Keratinocyte (primary cell): ENCODE data around the gene IFNL4. TPM values are rescaled to one million over a fixed set of nuclear protein-coding genes. Genes with fewer than 3 reads are reported as not detected.

Experiments used
- DNase-seq: peaks from one replicate; pipeline ENCODE4 v3.0.0-alpha.2; 2011; ENCODE audit warnings: low read depth, missing footprints, low spot score
- FAIRE-seq: peaks from 2 replicates; lab custom pipeline; 2011; peaks lifted over from hg19 to GRCh38; lab: Jason Lieb, UNC
- H2AFZ ChIP-seq: 2 replicates; pipeline ENCODE4 v1.6.0; 2012; ENCODE audit warnings: low read length, control low read depth, inconsistent platforms; ENCODE audit not compliant: control insufficient read depth
- H3K27ac ChIP-seq: 2 replicates; pipeline ENCODE4 v1.5.1; 2011; ENCODE audit warnings: low read length; ENCODE audit not compliant: control insufficient read depth, insufficient read depth
- H3K27me3 ChIP-seq: 3 replicates; pipeline ENCODE4 v1.6.0; 2011; ENCODE audit warnings: low read length; ENCODE audit not compliant: control insufficient read depth, insufficient read depth; ENCODE audit errors: extremely low read depth
- H3K36me3 ChIP-seq, 2 experiments: 2 replicates in 1 of 2; 3 replicates in 1 of 2; pipeline ENCODE4 v1.5.1; 2011; ENCODE audit warnings: low read length in 2 of 2, mild to moderate bottlenecking in 1 of 2; ENCODE audit not compliant: control insufficient read depth in 2 of 2, insufficient read depth in 2 of 2; ENCODE audit errors: extremely low read depth in 1 of 2
- H3K4me1 ChIP-seq: 3 replicates; pipeline ENCODE4 v1.5.1; 2011; ENCODE audit warnings: low read length; ENCODE audit not compliant: control insufficient read depth, insufficient read depth; ENCODE audit errors: extremely low read depth
- H3K4me2 ChIP-seq: 3 replicates; pipeline ENCODE4 v1.6.0; 2011; ENCODE audit warnings: low read depth, low read length; ENCODE audit not compliant: control insufficient read depth, insufficient read depth; ENCODE audit errors: extremely low read depth
- H3K4me3 ChIP-seq, 3 experiments: fragments of 200-600 bp in 1 of 3; sonication (generic) in 1 of 3; 2 replicates in 2 of 3; 3 replicates in 1 of 3; pipeline ENCODE4 v1.5.1; 2011 to 2016; ENCODE audit warnings: low read length in 3 of 3, mild to moderate bottlenecking in 3 of 3, control low read depth in 2 of 3, inconsistent platforms in 1 of 3, low read depth in 1 of 3, mixed read lengths in 1 of 3, mixed run types in 1 of 3, moderate library complexity in 1 of 3; ENCODE audit not compliant: control insufficient read depth in 2 of 3, insufficient read depth in 2 of 3; ENCODE audit errors: extremely low read depth in 1 of 3
- H3K79me2 ChIP-seq: 2 replicates; pipeline ENCODE4 v1.6.0; 2012; ENCODE audit warnings: low read length; ENCODE audit not compliant: control insufficient read depth, insufficient read depth
- H3K9ac ChIP-seq: 3 replicates; pipeline ENCODE4 v1.6.0; 2011; ENCODE audit warnings: low read length; ENCODE audit not compliant: control insufficient read depth, insufficient read depth; ENCODE audit errors: extremely low read depth
- H3K9me1 ChIP-seq: 3 replicates; pipeline ENCODE4 v1.6.0; 2011; ENCODE audit warnings: low read length; ENCODE audit not compliant: control insufficient read depth, insufficient read depth; ENCODE audit errors: extremely low read depth
- H3K9me3 ChIP-seq: 2 replicates; pipeline ENCODE4 v1.5.1; 2012; ENCODE audit warnings: low read depth, low read length; ENCODE audit not compliant: control insufficient read depth
- H4K20me1 ChIP-seq: 3 replicates; pipeline ENCODE4 v1.6.0; 2011; ENCODE audit warnings: low read length; ENCODE audit not compliant: control insufficient read depth, insufficient read depth; ENCODE audit errors: extremely low read depth
- EZH2 ChIP-seq: IDR thresholded peaks from one replicate; pipeline ENCODE4 v1.6.1; 2012; ENCODE audit warnings: inconsistent platforms, mild to moderate bottlenecking, low read length, moderate library complexity
- dilution Hi-C: fragments of 300-500 bp; cut with MboI; formaldehyde crosslinking; loops from one replicate; pipeline ENCODE4 v1.7.0; 2020; ENCODE audit warnings: low sequenced_read_pairs; ENCODE audit not compliant: extremely low pct_ligation_motif_present
- polyA plus RNA-seq, 5 experiments: library from polyadenylated mRNA; depleted of rRNA in 3 of 5; stranded (reverse) in 3 of 5; stranded (forward) in 1 of 5; unstranded in 1 of 5; fragments of >200 nt; gene quantifications; 1 replicate in 1 of 5; 2 replicates in 3 of 5; 3 replicates in 1 of 5; pipeline versions ENCODE4 v1.2.1 to v1.2.3, GENCODE V29; 2011 to 2012; ENCODE audit warnings: missing spikeins in 2 of 5, low read depth in 1 of 5, low replicate concordance in 1 of 5
- TF ChIP-seq, protein P1 (sequence below), 3 experiments: IDR thresholded peaks in 1 of 3; conservative IDR thresholded peaks in 1 of 3; optimal IDR thresholded peaks in 1 of 3; 2 replicates in 2 of 3; 3 replicates in 1 of 3; pipeline versions ENCODE3 to v1.5.1; 2011; ENCODE audit warnings: low read length in 3 of 3, mild to moderate bottlenecking in 3 of 3, moderate library complexity in 2 of 3, control low read depth in 1 of 3, inconsistent platforms in 1 of 3; ENCODE audit not compliant: insufficient read depth in 2 of 3; ENCODE audit errors: extremely low read depth in 1 of 3

The IFNL4 gene
- polyA plus RNA-seq, 1 donor (not counting 4 experiments of a cell fraction or from before 2014, with no cell fraction given) = not detected

DNA sequence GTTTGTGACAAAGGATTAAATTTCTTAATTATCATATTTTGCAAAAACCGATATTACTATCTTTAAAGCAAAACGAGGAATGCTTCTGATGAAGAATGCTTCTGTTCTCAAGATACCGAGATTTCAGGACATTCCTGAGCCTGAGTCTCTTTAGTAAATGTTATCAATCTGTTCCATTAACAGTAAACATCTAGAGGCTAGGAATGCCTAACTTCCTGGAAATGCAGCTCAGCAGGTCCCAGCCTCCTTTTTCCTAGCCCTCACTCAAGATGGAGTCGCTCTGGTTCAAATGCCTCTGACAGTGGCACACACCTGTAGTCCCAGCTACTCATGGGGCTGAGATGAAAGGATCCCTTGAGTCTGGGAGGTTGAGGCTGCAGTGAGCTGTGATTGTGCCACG is 2.4 kb upstream of the IFNL4 start:
- H3K9me3 ChIP-seq = no peaks in the 10 kb centered on the region
- no peak overlapping the region for H3K4me2 ChIP-seq
- TF ChIP-seq, protein P1, sequence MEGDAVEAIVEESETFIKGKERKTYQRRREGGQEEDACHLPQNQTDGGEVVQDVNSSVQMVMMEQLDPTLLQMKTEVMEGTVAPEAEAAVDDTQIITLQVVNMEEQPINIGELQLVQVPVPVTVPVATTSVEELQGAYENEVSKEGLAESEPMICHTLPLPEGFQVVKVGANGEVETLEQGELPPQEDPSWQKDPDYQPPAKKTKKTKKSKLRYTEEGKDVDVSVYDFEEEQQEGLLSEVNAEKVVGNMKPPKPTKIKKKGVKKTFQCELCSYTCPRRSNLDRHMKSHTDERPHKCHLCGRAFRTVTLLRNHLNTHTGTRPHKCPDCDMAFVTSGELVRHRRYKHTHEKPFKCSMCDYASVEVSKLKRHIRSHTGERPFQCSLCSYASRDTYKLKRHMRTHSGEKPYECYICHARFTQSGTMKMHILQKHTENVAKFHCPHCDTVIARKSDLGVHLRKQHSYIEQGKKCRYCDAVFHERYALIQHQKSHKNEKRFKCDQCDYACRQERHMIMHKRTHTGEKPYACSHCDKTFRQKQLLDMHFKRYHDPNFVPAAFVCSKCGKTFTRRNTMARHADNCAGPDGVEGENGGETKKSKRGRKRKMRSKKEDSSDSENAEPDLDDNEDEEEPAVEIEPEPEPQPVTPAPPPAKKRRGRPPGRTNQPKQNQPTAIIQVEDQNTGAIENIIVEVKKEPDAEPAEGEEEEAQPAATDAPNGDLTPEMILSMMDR (optimal IDR thresholded peaks at IDR 0.05 in 1 of 3, IDR thresholded peaks at IDR 0.05 in 1 of 3, conservative IDR thresholded peaks at IDR 0.05 in 1 of 3; ENCODE audit: extremely low read depth in 1 of 3, insufficient read depth in 2 of 3, low read length in 3 of 3) = no peak
- TF ChIP-seq EZH2 = no peak
- H3K4me3 ChIP-seq = no peak overlapping the region
- dilution Hi-C loops = no loop called here
- H3K79me2 ChIP-seq = no peaks in the 10 kb centered on the region
- no peak for FAIRE-seq
- no peak overlapping the region for H3K27ac ChIP-seq
- H3K9me1 ChIP-seq = no peaks in the 10 kb centered on the region
- no peak overlapping the region for H2AFZ ChIP-seq
- H3K9ac ChIP-seq = no peak overlapping the region
- no peaks in the 10 kb centered on the region for H3K36me3 ChIP-seq
- DNase-seq = no peak
- H3K4me1 ChIP-seq = peaks cover 3% of the 10 kb centered on the region
- H4K20me1 ChIP-seq = no peaks in the 10 kb centered on the region
- peaks cover 24% of the 10 kb centered on the region for H3K27me3 ChIP-seq

DNA sequence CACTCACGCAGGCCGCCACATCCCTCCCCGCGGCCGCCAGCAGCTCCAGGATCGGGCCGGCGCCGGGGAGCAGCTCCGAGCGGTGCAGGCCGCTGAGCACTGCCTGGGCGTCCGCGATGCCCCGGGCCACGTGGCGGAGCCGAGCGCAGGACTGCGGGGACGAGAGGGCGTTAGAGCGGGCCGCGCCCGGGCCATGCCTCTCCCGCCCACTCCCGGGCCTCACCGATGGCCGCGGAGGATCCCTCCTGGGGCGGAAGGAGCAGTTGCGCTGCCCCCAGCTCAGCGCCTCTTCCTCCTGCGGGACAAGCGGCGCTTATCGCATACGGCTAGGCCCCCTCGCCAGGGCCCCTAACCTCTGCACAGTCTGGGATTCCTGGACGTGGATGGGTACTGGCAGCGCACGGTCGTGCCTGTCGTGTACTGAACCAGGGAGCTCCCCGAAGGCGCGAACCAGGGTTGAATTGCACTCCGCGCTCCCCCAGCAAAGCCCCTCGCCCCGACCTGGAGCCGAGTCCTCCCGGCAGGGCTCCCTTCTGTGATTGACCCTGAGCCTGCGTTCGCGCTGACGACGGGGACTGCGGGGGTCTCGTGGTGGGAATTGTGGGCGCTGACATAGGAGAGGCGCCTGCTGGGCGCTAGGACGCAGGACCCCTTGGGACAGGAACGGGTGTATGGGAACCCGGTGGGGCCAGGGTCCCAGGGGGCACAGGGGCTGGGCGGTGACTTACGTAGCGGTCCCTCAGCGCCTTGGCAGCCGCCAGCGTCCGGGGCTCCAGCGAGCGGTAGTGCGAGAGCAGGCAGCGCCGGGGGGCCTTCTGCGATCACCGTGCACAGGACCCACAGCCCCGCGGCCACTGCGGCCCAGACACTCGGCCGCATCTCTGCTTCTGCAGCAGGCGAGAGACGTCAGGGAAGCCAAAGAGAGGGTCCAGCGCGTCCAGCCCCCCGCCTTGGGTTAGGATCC is 673 bp downstream of the IFNL4 start:
- H3K9me1 ChIP-seq = no peaks in the 10 kb centered on the region
- H3K4me2 ChIP-seq = peak overlapping the region; percentile 27
- no peaks in the 10 kb centered on the region for H3K9me3 ChIP-seq
- H3K4me3 ChIP-seq = no peak overlapping the region
- dilution Hi-C loops = no loop called here
- H3K27me3 ChIP-seq = peaks cover 24% of the 10 kb centered on the region
- peaks cover 3% of the 10 kb centered on the region for H3K4me1 ChIP-seq
- no peaks in the 10 kb centered on the region for H4K20me1 ChIP-seq
- TF ChIP-seq EZH2 = no peak
- TF ChIP-seq, protein P1 (optimal IDR thresholded peaks at IDR 0.05 in 1 of 3, IDR thresholded peaks at IDR 0.05 in 1 of 3, conservative IDR thresholded peaks at IDR 0.05 in 1 of 3; ENCODE audit: extremely low read depth in 1 of 3, insufficient read depth in 2 of 3, low read length in 3 of 3) = no peak
- H3K36me3 ChIP-seq = no peaks in the 10 kb centered on the region
- H2AFZ ChIP-seq = peak overlapping the region; percentile 15
- no peak for FAIRE-seq
- no peak overlapping the region for H3K9ac ChIP-seq
- no peaks in the 10 kb centered on the region for H3K79me2 ChIP-seq
- DNase-seq = no peak
- H3K27ac ChIP-seq = no peak overlapping the region
